NCI-H1694 treated with DMSO at 0.1 percent for 48 hours (cell line): Measurements from ENCODE around the gene RARRES1.
"Not testable (repeated sequence)": the region's sequence is repeated elsewhere in the genome, so short reads cannot be mapped to it uniquely, and the experiment has no call there.

ENCODE experiments used
- DNase-seq: peaks from one replicate; lab custom pipeline; 2025; lab: John Stamatoyannopoulos, UW

Gene RARRES1

DNA sequence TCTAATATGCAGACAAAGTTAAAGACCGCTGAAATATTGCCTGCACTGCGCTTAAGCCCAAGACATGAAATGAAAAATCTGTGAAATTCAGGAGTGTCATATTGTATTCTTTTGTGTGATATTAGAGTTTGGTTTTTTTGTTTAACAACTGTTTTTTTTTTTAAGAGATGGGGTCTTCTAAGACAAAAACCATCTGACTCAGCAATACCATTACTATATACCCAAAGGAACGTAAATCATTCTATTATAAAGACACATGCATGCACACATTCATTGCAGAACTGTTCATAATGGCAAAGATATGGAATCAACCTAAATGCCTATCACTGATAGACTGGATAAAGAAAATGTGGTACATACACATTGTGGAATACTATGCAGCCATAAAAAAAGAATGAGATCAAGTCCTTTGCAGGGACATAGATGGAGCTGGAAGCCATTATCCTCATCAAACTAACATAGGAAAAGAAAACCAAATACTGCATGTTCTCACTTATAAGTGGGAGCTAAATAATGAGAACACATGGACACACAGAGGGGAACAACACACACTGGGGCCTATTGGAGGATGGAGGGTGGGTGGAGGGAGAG lies 38.3 kb downstream of the RARRES1 start:
- DNase-seq: not testable (repeated sequence)

DNA sequence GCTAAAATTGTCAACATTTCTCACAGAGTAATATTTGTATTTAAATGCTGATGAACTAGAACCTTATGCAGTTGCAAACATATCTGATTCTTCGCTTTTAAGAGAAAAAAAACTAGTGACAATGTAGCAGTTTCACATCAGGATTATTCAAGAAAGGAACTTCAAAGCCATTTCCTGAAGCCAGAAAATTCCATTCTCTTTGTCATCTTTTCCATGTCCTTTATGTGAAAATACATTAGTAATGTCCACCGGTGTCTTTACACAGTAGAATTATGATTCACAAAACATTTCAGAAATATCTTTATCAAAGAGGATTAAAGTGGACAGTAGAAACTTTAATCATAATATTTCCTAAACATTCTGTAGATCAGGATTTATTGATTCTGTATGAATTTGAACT lies 47.1 kb downstream of the RARRES1 start:
- no peak for DNase-seq

DNA sequence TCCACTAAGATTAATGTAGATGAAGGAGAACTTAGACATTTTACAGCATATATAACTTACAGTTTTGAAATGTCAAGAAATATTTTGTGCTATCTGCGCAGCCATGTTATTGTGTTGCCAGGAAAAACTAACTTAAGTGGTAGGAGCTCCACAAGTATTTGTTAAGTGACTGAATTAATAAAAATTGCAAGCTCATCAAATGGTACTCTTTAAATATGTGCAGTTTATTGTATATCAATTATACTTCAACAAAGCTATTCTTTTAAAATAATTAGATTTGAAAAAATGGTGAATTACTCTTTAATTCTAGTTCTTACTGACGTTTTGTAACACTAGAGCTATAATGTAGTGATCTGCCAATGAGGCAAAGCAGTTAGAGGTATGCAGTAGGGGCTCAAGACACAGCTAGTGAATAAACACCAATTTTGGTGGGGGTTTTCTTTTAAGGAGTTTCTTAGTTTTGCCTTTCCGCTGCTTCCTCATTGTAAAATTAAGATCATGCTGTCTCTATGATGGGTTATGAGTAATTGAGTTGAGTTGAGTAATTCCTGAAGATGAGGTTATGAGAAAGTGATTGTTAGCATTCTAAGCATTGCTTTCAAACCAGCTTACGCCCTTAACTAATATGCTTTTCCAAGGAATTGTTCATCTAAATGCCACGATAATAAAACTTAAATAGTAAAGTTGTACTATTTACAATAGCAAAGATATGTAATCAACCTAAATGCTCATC lies 48.9 kb downstream of the RARRES1 start:
- DNase-seq: no peak

DNA sequence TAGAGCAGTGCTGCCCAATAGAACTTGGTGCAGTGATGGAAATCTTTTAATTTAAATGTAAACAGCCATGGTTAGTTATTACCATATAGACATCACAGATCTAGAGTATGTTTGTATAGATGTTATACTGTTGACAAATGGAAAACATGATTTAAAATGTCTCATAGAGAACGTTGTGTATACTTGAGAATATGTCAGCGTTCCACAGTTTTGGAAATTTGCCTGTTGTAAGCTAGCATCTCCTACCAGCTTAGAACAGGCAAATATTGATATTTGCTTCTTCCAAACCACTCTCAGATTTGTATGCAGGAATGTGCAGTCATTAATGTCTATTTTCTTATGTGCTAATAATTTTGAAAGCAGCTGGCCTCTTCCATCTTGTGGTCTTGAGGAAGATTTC lies 51.4 kb downstream of the RARRES1 start:
- DNase-seq: no peak

DNA sequence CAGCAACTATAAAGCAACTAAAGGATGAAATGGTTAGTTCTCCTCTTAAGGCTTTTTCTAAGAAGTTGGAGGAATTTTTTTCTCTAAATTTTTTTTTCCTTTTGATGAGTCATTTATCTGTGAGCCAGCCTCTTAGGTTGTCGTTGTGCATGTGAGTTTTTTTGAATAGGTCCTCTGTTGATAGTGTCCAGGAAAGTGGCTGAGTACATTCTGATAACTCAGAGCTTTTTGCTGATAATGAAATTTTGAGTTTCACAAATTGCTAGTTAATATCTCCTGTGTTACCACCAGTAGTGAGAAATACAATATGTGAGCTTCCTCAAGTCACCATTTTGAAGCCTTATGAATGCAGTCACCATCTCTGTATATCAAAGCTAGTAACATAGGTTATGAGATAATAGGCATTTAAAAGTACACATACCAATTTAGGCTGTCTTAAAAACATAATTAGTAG lies 52.7 kb downstream of the RARRES1 start:
- no peak for DNase-seq

DNA sequence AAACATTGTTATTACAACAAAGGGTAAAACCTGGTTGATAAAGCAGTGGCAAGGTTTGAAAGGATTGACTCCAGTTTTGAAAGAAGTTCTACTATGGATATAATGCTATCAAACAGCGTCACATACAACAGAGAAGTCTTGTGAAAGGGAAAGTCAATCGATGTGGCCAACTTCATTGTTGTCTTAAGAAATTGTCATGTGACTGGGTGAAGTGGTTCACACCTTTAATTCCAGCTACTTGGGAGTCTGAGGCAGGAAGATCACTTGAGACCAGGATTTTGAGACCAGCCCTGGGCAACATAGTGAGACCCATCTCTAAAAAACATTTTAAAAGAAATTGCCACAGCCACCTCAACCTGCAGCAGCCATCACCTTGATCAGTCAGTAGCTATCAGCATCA lies 53.6 kb downstream of the RARRES1 start:
- DNase-seq: no peak

DNA sequence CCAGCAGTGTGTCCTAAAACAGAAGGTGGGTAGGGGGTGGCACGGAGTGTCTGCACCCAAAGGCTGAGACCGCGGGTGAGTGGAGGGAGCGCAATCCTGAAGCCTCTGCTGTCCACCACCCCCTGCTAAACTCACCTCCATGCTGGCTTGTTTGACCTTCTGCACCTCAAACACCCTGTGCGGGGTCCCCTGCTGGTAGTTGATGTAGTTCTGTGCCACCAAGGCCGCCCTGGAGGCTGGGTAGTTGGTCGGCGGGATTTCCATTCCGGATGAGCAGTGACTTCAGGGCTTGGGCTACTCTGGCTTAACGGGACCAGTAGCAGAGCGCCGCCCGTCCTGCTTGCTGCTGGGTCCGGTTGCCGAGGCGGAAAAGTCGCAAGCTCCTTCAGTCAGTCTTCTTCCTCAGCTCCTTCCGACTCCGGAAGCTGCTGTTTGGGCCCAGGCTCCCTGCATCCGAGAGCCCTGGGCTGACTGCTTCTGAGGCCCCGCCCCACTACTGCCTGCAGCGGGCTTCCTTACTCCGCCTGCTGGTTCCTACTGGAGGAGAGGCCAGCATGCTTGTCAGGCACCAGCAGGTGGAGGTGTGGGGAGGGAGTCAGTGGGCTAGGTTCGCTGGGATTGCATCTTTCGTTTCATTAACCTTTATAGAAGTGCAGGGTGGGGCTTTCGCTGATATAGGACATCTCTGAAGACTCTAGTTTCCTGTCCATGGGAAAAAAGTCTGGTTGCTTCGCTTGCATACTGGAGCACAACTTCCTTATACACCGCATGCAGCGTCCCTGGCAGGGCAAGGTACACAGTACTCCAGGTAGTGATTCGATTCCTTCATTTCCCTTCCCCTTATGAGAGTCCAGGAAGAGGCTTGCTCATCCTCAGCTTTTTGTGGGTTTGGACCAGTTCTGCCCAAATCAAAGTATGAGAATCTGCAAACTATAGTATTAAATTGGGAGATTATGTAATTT lies 59.8 kb downstream of the RARRES1 start, which contains the start of gene LXN:
Gene LXN, minus strand, starts transcription at position 434 of the 962 bp plus-strand sequence. Its CDS starts 170 bp downstream, at position 264.
- no peak for DNase-seq

DNA sequence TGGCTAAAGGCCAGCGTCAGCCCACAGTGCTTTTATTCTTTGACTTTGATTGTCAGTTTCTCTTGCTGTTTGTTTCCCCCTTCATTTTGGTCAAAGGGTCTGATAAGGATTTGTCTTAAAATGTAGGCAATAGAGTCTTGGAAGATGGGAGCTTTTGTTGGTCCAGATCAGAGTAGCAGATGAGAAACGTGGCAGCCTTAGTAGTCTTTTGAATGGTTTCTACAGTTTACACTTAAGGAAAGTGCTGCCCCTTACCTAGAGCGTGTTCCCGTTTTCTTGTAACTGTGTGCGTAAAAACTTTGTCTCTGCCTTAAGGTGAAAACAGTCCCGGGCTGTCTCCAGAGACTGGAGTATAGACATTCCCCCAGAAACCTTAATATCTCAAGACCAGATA lies 60.4 kb downstream of the RARRES1 start:
- DNase-seq: no peak

DNA sequence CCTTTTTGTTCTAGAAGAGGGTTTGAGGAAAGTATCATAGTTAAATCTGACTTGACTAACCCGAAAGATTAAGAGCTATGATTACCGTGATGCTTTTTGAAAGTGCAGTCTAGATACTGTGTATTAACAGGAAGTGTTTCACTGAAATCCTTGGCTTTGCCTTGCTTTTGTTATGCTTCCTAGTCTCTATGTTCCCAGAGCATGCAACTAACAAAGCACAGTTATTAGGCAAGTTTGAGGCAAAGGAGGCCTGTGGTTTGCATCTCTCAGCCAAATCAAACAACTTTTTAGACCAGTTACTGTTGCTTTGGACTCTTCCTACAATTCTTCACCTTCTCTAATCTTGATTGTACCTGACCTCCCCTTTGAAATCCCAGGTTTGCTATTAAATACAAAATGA lies 63.8 kb downstream of the RARRES1 start:
- no peak for DNase-seq

DNA sequence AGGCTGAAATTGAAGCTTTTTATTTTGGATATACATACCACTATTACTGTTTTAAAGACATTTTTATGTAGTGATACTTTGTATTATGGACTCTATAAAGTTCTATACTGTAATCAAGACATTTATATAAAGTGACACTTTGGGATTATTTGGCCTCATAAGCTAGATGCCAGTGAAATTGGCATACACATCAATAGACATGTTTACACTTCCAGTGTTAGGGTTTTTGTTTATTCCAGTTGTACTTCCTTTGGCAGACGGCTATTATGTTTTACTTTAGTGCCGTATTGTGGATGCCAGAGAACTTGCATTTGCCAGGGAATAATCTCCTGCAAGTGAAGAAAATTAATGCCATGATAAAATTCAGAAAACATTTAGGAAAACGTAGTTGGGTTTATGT lies 65.8 kb downstream of the RARRES1 start:
- no peak for DNase-seq

DNA sequence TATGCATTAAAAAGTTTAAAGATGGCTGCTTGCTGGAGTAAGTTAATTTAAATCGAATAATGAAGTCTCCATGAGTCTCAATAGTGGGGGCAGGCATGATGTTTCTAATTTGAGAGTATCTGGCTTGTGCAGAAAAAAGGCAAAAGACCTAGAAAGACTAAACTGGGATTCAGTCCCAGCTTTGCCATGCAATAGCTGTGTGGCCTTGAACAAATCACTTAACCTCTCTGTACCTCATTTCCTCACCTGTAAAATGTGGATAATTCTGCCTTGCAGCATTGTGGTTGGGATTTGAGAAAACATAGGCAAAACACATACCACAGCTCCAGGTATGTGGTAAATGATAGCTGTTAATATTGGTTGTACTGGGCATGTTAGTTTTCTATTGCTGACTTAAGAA lies 68.4 kb downstream of the RARRES1 start:
- DNase-seq: no peak

DNA sequence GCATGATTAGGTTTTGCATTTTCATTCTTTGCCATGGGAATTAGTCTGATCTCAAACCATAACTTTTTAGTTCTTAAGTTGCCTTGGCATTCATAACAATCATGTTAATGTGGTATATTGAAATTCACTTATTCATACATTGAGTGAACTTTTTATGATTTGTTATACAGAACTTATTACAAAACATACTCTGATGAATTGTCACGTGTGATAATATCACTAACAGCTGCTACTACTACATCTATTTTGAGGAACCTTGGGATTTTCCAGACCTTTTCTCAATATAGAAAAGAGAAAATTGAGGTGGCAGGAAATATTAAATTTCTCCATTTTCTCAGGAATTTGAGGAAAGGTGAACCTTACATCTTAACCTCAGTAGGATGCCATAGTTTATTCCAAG lies 69.0 kb downstream of the RARRES1 start:
- no peak for DNase-seq

DNA sequence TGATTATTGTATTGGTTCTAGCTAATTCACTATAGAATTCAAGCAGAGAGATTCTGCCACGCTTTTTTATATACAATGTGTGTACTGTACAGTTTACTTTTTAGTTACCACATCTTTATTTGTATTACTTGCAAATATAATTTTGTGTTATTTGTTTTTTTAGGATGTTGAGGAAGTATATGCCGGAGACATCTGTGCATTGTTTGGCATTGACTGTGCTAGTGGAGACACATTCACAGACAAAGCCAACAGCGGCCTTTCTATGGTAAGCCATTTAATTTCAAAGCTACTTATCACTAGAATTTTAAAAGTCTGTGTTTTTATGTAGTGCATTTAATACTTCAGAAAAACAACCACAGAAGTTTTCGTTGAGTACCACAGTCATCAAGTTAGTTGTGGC lies 71.5 kb downstream of the RARRES1 start:
- DNase-seq: no peak

DNA sequence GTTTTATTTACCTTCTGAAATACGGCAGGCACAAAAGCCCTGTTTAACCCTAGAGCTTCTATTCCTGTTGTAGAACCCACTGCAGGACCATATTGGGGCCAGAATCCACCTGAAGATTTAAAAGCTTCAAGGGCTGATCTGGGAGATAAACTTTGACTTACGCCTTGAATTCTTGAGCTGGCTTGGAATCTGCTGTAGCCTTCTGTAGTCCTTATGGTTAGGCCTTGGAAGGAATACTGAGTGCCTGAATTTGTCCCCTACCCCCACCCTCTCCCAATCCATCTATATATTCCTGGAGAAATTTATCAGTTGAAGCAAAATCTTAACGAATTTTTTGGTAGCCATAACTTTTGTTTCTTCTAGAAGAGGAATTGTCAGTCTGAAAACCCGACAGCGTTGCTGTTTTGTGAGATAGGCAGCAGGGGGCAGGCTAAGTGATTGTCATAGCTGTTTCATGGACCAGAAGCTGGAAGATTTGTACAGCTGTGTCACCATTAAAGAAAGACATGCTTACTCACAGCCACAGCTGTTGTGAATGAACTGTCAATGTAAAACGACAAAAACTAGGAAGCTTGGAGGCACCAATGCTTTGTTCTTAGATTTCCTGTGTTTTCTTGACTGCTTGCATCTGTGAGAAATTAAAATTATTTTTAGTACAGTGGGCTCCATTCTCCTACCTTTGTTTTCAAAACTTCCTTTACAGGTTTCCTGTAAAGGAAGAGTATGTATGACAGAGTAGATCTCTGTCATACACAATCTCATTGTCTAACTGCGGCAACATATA lies 72.6 kb downstream of the RARRES1 start:
- DNase-seq: peak; percentile 62

DNA sequence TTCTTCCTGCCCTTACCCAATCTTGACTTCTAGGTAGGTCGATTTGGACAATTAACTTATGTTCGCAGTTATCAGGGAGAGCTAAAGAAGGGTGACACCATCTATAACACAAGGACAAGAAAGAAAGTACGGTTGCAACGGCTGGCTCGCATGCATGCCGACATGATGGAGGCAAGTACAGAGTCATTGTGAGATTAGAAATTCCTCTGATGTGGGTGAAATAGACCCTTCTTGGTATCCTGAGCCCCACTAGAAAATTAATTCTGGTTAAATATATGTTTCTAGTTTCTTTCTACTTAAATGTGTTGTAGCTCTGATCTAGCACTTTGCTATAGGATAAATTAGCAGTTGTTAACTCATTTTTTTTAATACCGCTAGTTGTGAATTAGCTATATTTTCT lies 73.4 kb downstream of the RARRES1 start:
- DNase-seq: no peak

DNA sequence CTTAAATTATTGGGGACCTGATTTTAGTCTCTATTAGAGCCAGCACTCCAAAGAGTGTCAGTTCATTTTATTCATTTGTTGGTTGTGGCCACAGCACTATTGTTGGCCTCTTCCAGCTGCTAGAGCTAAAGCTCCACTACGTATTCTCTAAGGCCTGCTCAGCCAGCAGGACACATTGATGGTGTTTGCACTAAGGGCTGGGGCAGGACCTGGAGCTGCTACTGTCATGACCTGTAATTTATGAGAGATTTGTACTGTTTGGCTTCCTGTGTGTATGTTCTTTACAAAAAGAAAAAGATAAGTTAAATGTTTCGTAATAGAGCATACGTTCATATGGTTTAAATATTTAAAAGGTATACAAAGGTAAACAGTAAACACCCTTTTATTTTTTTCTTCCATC lies 79.8 kb downstream of the RARRES1 start:
- no peak for DNase-seq

DNA sequence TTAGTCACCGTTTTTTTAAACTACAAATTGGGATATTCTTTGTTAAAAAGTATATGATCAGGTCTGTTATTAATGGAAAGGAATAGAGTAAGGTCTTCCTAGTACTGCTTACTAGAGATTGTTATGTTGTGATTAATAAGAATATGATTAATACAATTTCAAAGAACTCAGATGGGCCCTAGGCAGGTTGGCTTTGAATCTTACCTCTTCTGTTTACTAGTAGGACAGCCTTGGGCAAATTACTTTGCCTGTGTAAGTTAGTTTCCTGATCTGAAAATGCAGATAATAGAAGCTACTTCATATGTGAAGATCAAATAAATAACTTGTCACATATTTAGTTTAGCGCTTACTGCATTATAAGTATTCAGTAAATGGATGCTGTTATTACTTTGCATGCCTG lies 81.1 kb downstream of the RARRES1 start:
- DNase-seq: no peak

DNA sequence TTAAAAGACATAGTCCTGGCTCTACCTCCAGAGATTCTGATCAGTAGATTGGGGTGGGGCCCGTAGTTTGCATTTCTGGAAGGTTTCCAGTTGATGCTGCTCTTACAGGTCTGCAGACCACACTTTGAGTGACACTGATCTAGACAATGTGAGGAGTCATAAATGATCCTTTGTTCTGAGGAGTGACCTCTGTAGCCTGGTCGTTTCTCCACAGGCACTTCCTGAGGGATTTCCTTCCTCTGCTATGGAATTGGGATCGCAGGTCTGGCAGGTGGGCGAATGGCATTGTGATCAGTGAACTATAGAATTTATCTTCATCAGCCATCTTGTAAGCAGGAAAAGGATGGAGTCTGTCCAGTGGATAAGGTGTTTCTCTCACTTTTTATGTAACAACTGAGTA lies 82.5 kb downstream of the RARRES1 start:
- no peak for DNase-seq
